HCT116 (cell line): ENCODE data around the gene PHLDA1. TPM values are rescaled to one million over a fixed set of nuclear protein-coding genes. Genes with fewer than 3 reads are reported as not detected.

ENCODE experiments used
- ATAC-seq: fragments of 200-7000 bp; cut with Tn5 transposase; 2 replicates; pipeline ENCODE4 v1.9.1; 2020; ENCODE audit warnings: mild to moderate bottlenecking, moderate library complexity
- BruUV-seq: library from RNA; stranded (reverse); fragments of 400-500 nt; replicated peaks from 2 replicates; lab custom pipeline; 2021; lab: Mats Ljungman, UMichigan
- CTCF ChIA-PET: fragments of 300-600 bp; sonication (Branson Sonifier 250); formaldehyde crosslinking; loops from one replicate; lab custom pipeline; 2021; ENCODE audit warnings: antibody characterized with exemption; lab: Charles Lee
- POLR2A ChIA-PET: fragments of 300-600, 350-600 bp; sonication (Branson Sonifier 250); formaldehyde crosslinking; loops from one replicate; lab custom pipeline; 2021; ENCODE audit warnings: antibody characterized with exemption; lab: Charles Lee
- RAD21 ChIA-PET, 2 experiments: fragments of 300-600 bp; sonication (Branson Sonifier 250); formaldehyde crosslinking; loops; one replicate each; lab custom pipeline; 2023; ENCODE audit warnings: low total read pairs in 2 of 2; ENCODE audit not compliant: uncharacterized antibody in 2 of 2, unreplicated experiment in 2 of 2, low non-redundant PET in 1 of 2; lab: Charles Lee
- DNase-seq: peaks from one replicate; pipeline ENCODE4 v3.0.0-alpha.2; 2010; ENCODE audit warnings: low read depth, low spot score
- H2AFZ ChIP-seq: fragments of 200-600 bp; shearing (Covaris generic), sonication (generic); 2 replicates; pipeline ENCODE4 v1.6.1; 2017; ENCODE audit warnings: low read depth, mixed run types, mixed read lengths, antibody characterized with exemption, low read length; ENCODE audit not compliant: poor library complexity, severe bottlenecking
- H3K27ac ChIP-seq: 2 replicates; pipeline ENCODE4 v1.5.1; 2012; ENCODE audit warnings: low read depth, low read length
- H3K27me3 ChIP-seq: fragments of 200-600 bp; sonication (generic); 2 replicates; pipeline ENCODE4 v1.6.1; 2016; ENCODE audit warnings: mixed run types, low read length, mixed read lengths; ENCODE audit not compliant: insufficient read depth
- H3K36me3 ChIP-seq, 2 experiments: fragments of 200-500 bp in 1 of 2; fragments of 200-600 bp in 1 of 2; sonication (Bioruptor generic) in 1 of 2; sonication (generic) in 1 of 2; 2 replicates each; pipeline versions ENCODE4 v1.5.1 to v1.6.1; 2014 to 2016; ENCODE audit warnings: low read length in 2 of 2, inconsistent platforms in 1 of 2, mixed read lengths in 1 of 2, mixed run types in 1 of 2; ENCODE audit not compliant: insufficient read depth in 2 of 2, control insufficient read depth in 1 of 2
- H3K4me1 ChIP-seq, 2 experiments: fragments of 200-600 bp in 1 of 2; sonication (generic) in 1 of 2; 2 replicates each; pipeline versions ENCODE4 v1.5.1 to v1.6.1; 2012 to 2017; ENCODE audit warnings: low read length in 2 of 2, inconsistent platforms in 1 of 2, mild to moderate bottlenecking in 1 of 2, mixed read lengths in 1 of 2, mixed run types in 1 of 2, moderate library complexity in 1 of 2; ENCODE audit not compliant: insufficient read depth in 2 of 2, control insufficient read depth in 1 of 2
- H3K4me2 ChIP-seq: fragments of 200-600 bp; sonication (generic); 2 replicates; pipeline ENCODE4 v1.6.1; 2017; ENCODE audit warnings: mixed run types, low read length, mixed read lengths
- H3K4me3 ChIP-seq, 2 experiments: fragments of 200-600 bp in 1 of 2; sonication (generic) in 1 of 2; replicated peaks in 1 of 2; 2 replicates each; pipeline ENCODE4 v1.5.1; 2011 to 2016; ENCODE audit warnings: low read length in 2 of 2, control low read depth in 1 of 2, low read depth in 1 of 2, mild to moderate bottlenecking in 1 of 2, mixed read lengths in 1 of 2, mixed run types in 1 of 2
- H3K79me2 ChIP-seq: fragments of 200-600 bp; sonication (generic); 2 replicates; pipeline ENCODE4 v1.6.1; 2017; ENCODE audit warnings: mild to moderate bottlenecking, mixed run types, low read length, moderate library complexity, mixed read lengths; ENCODE audit not compliant: insufficient read depth
- H3K9ac ChIP-seq: fragments of 200-600 bp; sonication (generic); 2 replicates; pipeline ENCODE4 v1.6.1; 2016; ENCODE audit warnings: low read length, mixed read lengths
- H3K9me2 ChIP-seq: fragments of 200-600 bp; sonication (generic), shearing (Covaris generic); 2 replicates; pipeline ENCODE4 v1.6.1; 2017; ENCODE audit warnings: mixed run types, mild to moderate bottlenecking, moderate library complexity; ENCODE audit not compliant: insufficient read depth
- H3K9me3 ChIP-seq, 2 experiments: fragments of 200-500 bp in 1 of 2; fragments of 200-600 bp in 1 of 2; sonication (Bioruptor generic) in 1 of 2; sonication (generic) in 1 of 2; 2 replicates each; pipeline ENCODE4 v1.6.1; 2014 to 2017; ENCODE audit warnings: low read length in 2 of 2, mixed read lengths in 2 of 2, inconsistent platforms in 1 of 2, low read depth in 1 of 2, mild to moderate bottlenecking in 1 of 2, mixed run types in 1 of 2, moderate library complexity in 1 of 2; ENCODE audit not compliant: control insufficient read depth in 1 of 2, insufficient read depth in 1 of 2
- H4K20me1 ChIP-seq: fragments of 200-600 bp; sonication (generic), shearing (Covaris generic); 2 replicates; pipeline ENCODE4 v1.6.1; 2017; ENCODE audit warnings: mixed run types, mild to moderate bottlenecking, moderate library complexity; ENCODE audit not compliant: insufficient read depth
- CBX3 ChIP-seq: IDR thresholded peaks from 2 replicates; pipeline ENCODE4 v1.6.1; 2012; ENCODE audit warnings: low read depth
- CEBPB ChIP-seq: IDR thresholded peaks from 2 replicates; pipeline ENCODE4 v1.6.1; 2012; ENCODE audit warnings: low read depth
- EGR1 ChIP-seq: IDR thresholded peaks from 2 replicates; pipeline ENCODE4 v1.6.1; 2012; ENCODE audit warnings: low read depth
- JUND ChIP-seq: IDR thresholded peaks from 2 replicates; pipeline ENCODE4 v1.6.1; 2012
- POLR2A ChIP-seq: IDR thresholded peaks from 2 replicates; pipeline ENCODE4 v1.7.0; 2011; ENCODE audit warnings: borderline replicate concordance; ENCODE audit not compliant: insufficient read depth, insufficient read length; ENCODE audit errors: extremely low read depth
- POLR2AphosphoS5 ChIP-seq: IDR thresholded peaks from 2 replicates; pipeline ENCODE4 v1.6.1; 2011; ENCODE audit warnings: mild to moderate bottlenecking, low read depth, low read length, moderate library complexity
- RAD21 ChIP-seq: IDR thresholded peaks from 2 replicates; pipeline ENCODE4 v1.6.1; 2012; ENCODE audit warnings: low read depth, mild to moderate bottlenecking
- SIN3A ChIP-seq: IDR thresholded peaks from 2 replicates; pipeline ENCODE4 v1.6.1; 2012; ENCODE audit warnings: low read depth
- SP1 ChIP-seq: IDR thresholded peaks from 2 replicates; pipeline ENCODE4 v1.6.1; 2012; ENCODE audit warnings: low read depth
- YY1 ChIP-seq: IDR thresholded peaks from 2 replicates; pipeline ENCODE4 v1.6.1; 2011; ENCODE audit warnings: low read length, low read depth, moderate library complexity, mild to moderate bottlenecking; ENCODE audit not compliant: insufficient replicate concordance; ENCODE audit errors: extremely low read depth
- ZNF274 ChIP-seq: fragments of 200-500 bp; sonication (Bioruptor generic); IDR thresholded peaks from 2 replicates; pipeline ENCODE4 v1.6.1; 2014; ENCODE audit warnings: mild to moderate bottlenecking, low read depth, low read length, inconsistent platforms
- intact Hi-C: fragments of 100-400 bp; cut with micrococcal nuclease; formaldehyde crosslinking; loops from 2 replicates; pipeline ENCODE4 v1.10.0; 2022
- total RNA-seq: library from RNA; stranded (reverse); gene quantifications from one replicate; pipeline ENCODE4 v1.2.1, GENCODE V29; 2021; ENCODE audit not compliant: unreplicated experiment
- TF ChIP-seq, protein P1 (sequence below): IDR thresholded peaks from 2 replicates; pipeline ENCODE4 v1.6.1; 2011; ENCODE audit warnings: mild to moderate bottlenecking, low read length, moderate library complexity; ENCODE audit not compliant: insufficient replicate concordance; ENCODE audit errors: extremely low read depth
- TF ChIP-seq, protein P2 (sequence below): IDR thresholded peaks from 2 replicates; pipeline ENCODE4 v1.6.1; 2012
- TF ChIP-seq, protein P3 (sequence below), 3 experiments: fragments of 200-600 bp in 1 of 3; sonication (generic) in 1 of 3; IDR thresholded peaks in 2 of 3; conservative IDR thresholded peaks in 1 of 3; 2 replicates each; pipeline ENCODE4 v1.5.1; 2012 to 2017; ENCODE audit warnings: low read depth in 2 of 3, low read length in 2 of 3, antibody characterized with exemption in 1 of 3, borderline replicate concordance in 1 of 3, control low read depth in 1 of 3, mild to moderate bottlenecking in 1 of 3, mixed read lengths in 1 of 3, mixed run types in 1 of 3, moderate library complexity in 1 of 3; ENCODE audit not compliant: insufficient read depth in 1 of 3
- TF ChIP-seq, protein P4 (sequence below): IDR thresholded peaks from 2 replicates; pipeline ENCODE4 v1.6.1; 2012

Gene PHLDA1
- total RNA-seq, 1 experiment from 2014 or later, result 231 TPM

DNA sequence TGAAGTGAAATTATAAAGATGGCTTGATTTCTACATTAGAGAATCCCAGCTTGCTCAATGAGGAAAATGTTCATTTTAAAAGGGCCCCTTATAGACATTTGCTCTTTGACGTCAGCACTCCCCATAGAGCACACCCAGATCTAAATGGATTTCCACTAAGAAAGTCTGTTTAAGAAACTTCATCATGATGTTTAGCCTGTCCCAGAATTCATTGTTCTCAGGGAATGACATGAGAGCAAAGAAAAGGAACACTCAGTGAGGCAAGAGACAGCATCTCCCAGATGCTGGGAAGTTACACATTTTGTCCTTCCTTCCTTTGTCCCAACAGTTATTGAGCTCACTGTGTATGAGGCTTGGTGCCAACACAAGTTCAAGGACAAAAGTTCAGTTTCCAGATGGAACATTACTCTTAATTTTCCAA lies 4.9 kb downstream of the PHLDA1 start:
- H2AFZ ChIP-seq, result no peak overlapping the region
- H3K4me2 ChIP-seq, result 0 out of 2 replicates have a peak overlapping the region, but pooled peaks have one; percentile 14
- no peaks in the 10 kb centered on the region for H3K9me2 ChIP-seq
- peak overlapping the region; percentile 39 for H3K9ac ChIP-seq
- no peaks in the 10 kb centered on the region for H4K20me1 ChIP-seq
- RAD21 ChIA-PET, result interaction anchor here in 1 of 2 experiments (0.7 kb wide), 1 partner anchor 58 kb away, joined by 3 read pairs; no protein-coding TSS in a partner anchor
- peak; percentile 6; the same call in 1 of the 2 replicates for ATAC-seq
- TF ChIP-seq SP1, result peak; percentile 62
- no peak for TF ChIP-seq EGR1
- TF ChIP-seq, protein P1, sequence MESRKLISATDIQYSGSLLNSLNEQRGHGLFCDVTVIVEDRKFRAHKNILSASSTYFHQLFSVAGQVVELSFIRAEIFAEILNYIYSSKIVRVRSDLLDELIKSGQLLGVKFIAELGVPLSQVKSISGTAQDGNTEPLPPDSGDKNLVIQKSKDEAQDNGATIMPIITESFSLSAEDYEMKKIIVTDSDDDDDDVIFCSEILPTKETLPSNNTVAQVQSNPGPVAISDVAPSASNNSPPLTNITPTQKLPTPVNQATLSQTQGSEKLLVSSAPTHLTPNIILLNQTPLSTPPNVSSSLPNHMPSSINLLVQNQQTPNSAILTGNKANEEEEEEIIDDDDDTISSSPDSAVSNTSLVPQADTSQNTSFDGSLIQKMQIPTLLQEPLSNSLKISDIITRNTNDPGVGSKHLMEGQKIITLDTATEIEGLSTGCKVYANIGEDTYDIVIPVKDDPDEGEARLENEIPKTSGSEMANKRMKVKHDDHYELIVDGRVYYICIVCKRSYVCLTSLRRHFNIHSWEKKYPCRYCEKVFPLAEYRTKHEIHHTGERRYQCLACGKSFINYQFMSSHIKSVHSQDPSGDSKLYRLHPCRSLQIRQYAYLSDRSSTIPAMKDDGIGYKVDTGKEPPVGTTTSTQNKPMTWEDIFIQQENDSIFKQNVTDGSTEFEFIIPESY, result peak; percentile 57
- peak; percentile 98 for TF ChIP-seq POLR2A
- TF ChIP-seq, protein P2, sequence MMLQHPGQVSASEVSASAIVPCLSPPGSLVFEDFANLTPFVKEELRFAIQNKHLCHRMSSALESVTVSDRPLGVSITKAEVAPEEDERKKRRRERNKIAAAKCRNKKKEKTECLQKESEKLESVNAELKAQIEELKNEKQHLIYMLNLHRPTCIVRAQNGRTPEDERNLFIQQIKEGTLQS, result no peak
- TF ChIP-seq, protein P3, sequence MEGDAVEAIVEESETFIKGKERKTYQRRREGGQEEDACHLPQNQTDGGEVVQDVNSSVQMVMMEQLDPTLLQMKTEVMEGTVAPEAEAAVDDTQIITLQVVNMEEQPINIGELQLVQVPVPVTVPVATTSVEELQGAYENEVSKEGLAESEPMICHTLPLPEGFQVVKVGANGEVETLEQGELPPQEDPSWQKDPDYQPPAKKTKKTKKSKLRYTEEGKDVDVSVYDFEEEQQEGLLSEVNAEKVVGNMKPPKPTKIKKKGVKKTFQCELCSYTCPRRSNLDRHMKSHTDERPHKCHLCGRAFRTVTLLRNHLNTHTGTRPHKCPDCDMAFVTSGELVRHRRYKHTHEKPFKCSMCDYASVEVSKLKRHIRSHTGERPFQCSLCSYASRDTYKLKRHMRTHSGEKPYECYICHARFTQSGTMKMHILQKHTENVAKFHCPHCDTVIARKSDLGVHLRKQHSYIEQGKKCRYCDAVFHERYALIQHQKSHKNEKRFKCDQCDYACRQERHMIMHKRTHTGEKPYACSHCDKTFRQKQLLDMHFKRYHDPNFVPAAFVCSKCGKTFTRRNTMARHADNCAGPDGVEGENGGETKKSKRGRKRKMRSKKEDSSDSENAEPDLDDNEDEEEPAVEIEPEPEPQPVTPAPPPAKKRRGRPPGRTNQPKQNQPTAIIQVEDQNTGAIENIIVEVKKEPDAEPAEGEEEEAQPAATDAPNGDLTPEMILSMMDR (IDR thresholded peaks at IDR 0.05 in 2 of 3, conservative IDR thresholded peaks at IDR 0.05 in 1 of 3; ENCODE audit: borderline replicate concordance in 1 of 3, insufficient read depth in 1 of 3, low read depth in 2 of 3, low read length in 2 of 3), result no peak
- TF ChIP-seq RAD21, result peak; percentile 30
- peak; percentile 82 for TF ChIP-seq CBX3
- TF ChIP-seq JUND, result peak; percentile 78
- TF ChIP-seq POLR2AphosphoS5, result peak; percentile 98
- 0 out of 2 replicates have a peak, but pooled peaks have one; percentile 66 for TF ChIP-seq CEBPB
- TF ChIP-seq SIN3A, result peak; percentile 4; the same call in 1 of the 2 replicates
- TF ChIP-seq, protein P4, sequence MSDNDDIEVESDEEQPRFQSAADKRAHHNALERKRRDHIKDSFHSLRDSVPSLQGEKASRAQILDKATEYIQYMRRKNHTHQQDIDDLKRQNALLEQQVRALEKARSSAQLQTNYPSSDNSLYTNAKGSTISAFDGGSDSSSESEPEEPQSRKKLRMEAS, result peak; percentile 46; the same call in 1 of the 2 replicates
- no peak for TF ChIP-seq ZNF274
- peak; percentile 22 for TF ChIP-seq YY1
- peaks cover 4 to 20% of the 10 kb centered on the region in 2 experiments; a peak in 3 of 4 replicates for H3K36me3 ChIP-seq
- H3K9me3 ChIP-seq, result no peaks in the 10 kb centered on the region
- DNase-seq, result no peak
- no peaks in the 10 kb centered on the region for H3K27me3 ChIP-seq
- BruUV-seq, result no TSS peak
- intact Hi-C loops, result loop anchor here (2.0 to 10.0 kb wide), 7 partner anchors 202 to 692 kb away; partner anchors contain the start of genes CAPS2 and GLIPR1L1
- POLR2A ChIA-PET, result interaction anchor here (0.9 to 5.4 kb wide), 5 partner anchors 46 to 164 kb away, joined by 3 to 23 read pairs (median 6); no protein-coding TSS in a partner anchor
- CTCF ChIA-PET, result no interaction called here
- no peak overlapping the region for H3K4me3 ChIP-seq
- peak overlapping the region; percentile 88 for H3K27ac ChIP-seq
- H3K79me2 ChIP-seq, result peaks cover 31% of the 10 kb centered on the region
- peaks cover 23 to 72% of the 10 kb centered on the region in 2 experiments for H3K4me1 ChIP-seq
